AG04450 (cell line): ENCODE results near the gene UROC1. TPM values are rescaled to one million over a fixed set of nuclear protein-coding genes. Genes with fewer than 3 reads are reported as not detected.

Experiments
- CTCF ChIA-PET: fragments of 300-600, 350-600 bp; formaldehyde crosslinking; extraction: SDS; loops from one replicate; lab custom pipeline; 2022; ENCODE audit warnings: antibody characterized with exemption, inconsistent platforms; lab: Charles Lee
- POLR2A ChIA-PET: fragments of 350-600 bp; formaldehyde crosslinking; extraction: SDS; loops from one replicate; lab custom pipeline; 2021; ENCODE audit warnings: antibody characterized with exemption, inconsistent platforms; lab: Yijun Ruan, JAX
- DNase-seq: peaks from one replicate; pipeline ENCODE4 v3.0.0-alpha.2; 2011; ENCODE audit warnings: low read depth, low spot score
- H3K27ac ChIP-seq: one replicate; pipeline ENCODE4 v1.5.1; 2012; ENCODE audit warnings: low read depth, low read length, control low read depth
- H3K27me3 ChIP-seq: one replicate; pipeline ENCODE4 v1.6.0; 2012; ENCODE audit warnings: low read length; ENCODE audit not compliant: control insufficient read depth, insufficient read depth
- H3K4me3 ChIP-seq: 2 replicates; pipeline ENCODE4 v1.5.1; 2011; ENCODE audit warnings: mild to moderate bottlenecking, low read depth, low read length, control low read depth
- H3K9me3 ChIP-seq: 2 replicates; pipeline ENCODE4 v1.5.1; 2012; ENCODE audit warnings: low read length; ENCODE audit not compliant: control insufficient read depth, insufficient read depth
- CTCF ChIP-seq: IDR thresholded peaks from 2 replicates; pipeline ENCODE4 v1.5.1; 2011; ENCODE audit warnings: low read depth, low read length, control low read depth, inconsistent platforms
- polyA plus RNA-seq: library from polyadenylated mRNA; depleted of rRNA; stranded (reverse); fragments of >200 nt; gene quantifications from 2 replicates; pipeline ENCODE4 v1.2.3, GENCODE V29; 2011

The UROC1 gene
- polyA plus RNA-seq, 1 experiment: not detected

- Histone ChIP-seq H3K4me3 (no peak overlapping the region), H3K9me3 (no peaks in the 10 kb centered on the region), H3K27me3 (peaks cover 21% of the 10 kb centered on the region), H3K27ac (no peak overlapping the region)
- CTCF ChIA-PET: no interaction called here
- POLR2A ChIA-PET: no interaction called here
- no peak for DNase-seq
- no peak for TF ChIP-seq CTCF
Observed at GRCh38 chr3:126485956-126486355, 31.6 kb downstream of the UROC1 start.

GRCh38 chr3:126485176-126485897, 32.2 kb downstream of the UROC1 start:
- TF ChIP-seq CTCF: no peak
- DNase-seq: no peak
- Histone ChIP-seq H3K27ac (no peak overlapping the region), H3K4me3 (no peak overlapping the region), H3K27me3 (peaks cover 24% of the 10 kb centered on the region), H3K9me3 (no peaks in the 10 kb centered on the region)
- ChIA-PET CTCF (interaction anchor here (1.6 kb wide), 1 partner anchor 37 kb away, joined by 4 read pairs; no protein-coding TSS in a partner anchor), POLR2A (no interaction called here)

- H3K27me3 ChIP-seq: peaks cover 20% of the 10 kb centered on the region
- TF ChIP-seq CTCF: no peak
- ChIA-PET POLR2A (interaction anchor here (0.6 kb wide), 1 partner anchor 136 kb away, joined by 8 read pairs; no protein-coding TSS in a partner anchor), CTCF (interaction anchor here (1.6 kb wide), 1 partner anchor 38 kb away, joined by 4 read pairs; no protein-coding TSS in a partner anchor)
- H3K4me3 ChIP-seq: no peak overlapping the region
- DNase-seq: no peak
- H3K9me3 ChIP-seq: no peaks in the 10 kb centered on the region
- H3K27ac ChIP-seq: no peak overlapping the region
Observed at GRCh38 chr3:126484662-126485061, 32.9 kb downstream of the UROC1 start.

GRCh38 chr3:126484148-126484547, 33.4 kb downstream of the UROC1 start:
- Histone ChIP-seq H3K27ac (no peak overlapping the region), H3K9me3 (no peaks in the 10 kb centered on the region), H3K4me3 (no peak overlapping the region), H3K27me3 (peaks cover 20% of the 10 kb centered on the region)
- ChIA-PET POLR2A (interaction anchor here (0.6 kb wide), 1 partner anchor 136 kb away, joined by 8 read pairs; no protein-coding TSS in a partner anchor), CTCF (interaction anchor here (0.6 to 1.6 kb wide), 2 partner anchors 38 to 238 kb away, joined by 4 read pairs; no protein-coding TSS in a partner anchor)
- TF ChIP-seq CTCF: no peak
- no peak for DNase-seq

- ChIA-PET CTCF (interaction anchor here (0.6 to 1.6 kb wide), 2 partner anchors 39 to 237 kb away, joined by 4 read pairs; no protein-coding TSS in a partner anchor), POLR2A (no interaction called here)
- Histone ChIP-seq H3K27me3 (peaks cover 20% of the 10 kb centered on the region), H3K27ac (no peak overlapping the region), H3K4me3 (no peak overlapping the region), H3K9me3 (no peaks in the 10 kb centered on the region)
- no peak for TF ChIP-seq CTCF
- no peak for DNase-seq
Observed at GRCh38 chr3:126483321-126483761, 34.2 kb downstream of the UROC1 start.
